ENCODE measurements around the gene FLNB. TPM values are rescaled to one million over a fixed set of nuclear protein-coding genes. Genes with fewer than 3 reads are reported as not detected.

The FLNB gene
- total RNA-seq, 2 donors from 2014 or later, result 104 to 121 TPM

DNA sequence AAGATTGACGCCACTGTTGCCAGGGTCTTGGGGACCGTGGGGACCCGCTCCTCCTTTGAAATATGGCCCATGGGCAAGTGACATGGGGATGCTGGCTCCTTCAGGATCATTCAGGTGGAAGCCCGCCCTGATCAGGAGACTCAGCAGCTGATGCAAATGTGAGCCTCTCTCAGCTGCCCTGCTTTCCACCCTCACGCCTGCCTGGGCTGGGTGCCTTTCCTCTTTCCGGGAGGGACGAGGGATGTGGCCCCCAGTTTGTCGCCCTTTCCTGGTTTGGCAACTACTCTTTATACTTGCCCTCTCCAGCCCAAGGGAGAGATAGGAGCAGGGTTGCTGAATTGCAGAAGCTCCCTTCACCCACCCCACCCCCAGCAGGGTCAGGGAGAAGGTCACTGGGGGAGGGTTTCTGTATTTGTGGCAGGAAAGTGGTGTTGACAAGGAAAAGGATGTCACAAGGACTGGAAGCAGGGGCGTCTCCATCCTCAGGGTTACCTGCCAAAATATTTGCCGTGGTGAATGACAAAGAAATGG lies 180.8 kb downstream of the FLNB start:
- intact Hi-C loops (cut with DNase I), result no loop called here
- Histone ChIP-seq H3K9me3 (no peaks in the 10 kb centered on the region), H3K4me3 (no peak overlapping the region), H3K27ac (no peak overlapping the region), H3K36me3 (replicated peaks in 1 of 2; ENCODE audit: insufficient read depth in 1 of 2, low read depth in 2 of 2) (no peaks in the 10 kb centered on the region), H3K4me1 (peaks cover 5% of the 10 kb centered on the region), H3K27me3 (no peaks in the 10 kb centered on the region)
- ATAC-seq (no peak), DNase-seq (no peak)
- 63 to 64% methylated on average over 10 of the region's 10 CpGs for WGBS, 2 donors
- no peak for TF ChIP-seq POLR2A (IDR thresholded peaks at IDR 0.05)
- TF ChIP-seq, protein P1, sequence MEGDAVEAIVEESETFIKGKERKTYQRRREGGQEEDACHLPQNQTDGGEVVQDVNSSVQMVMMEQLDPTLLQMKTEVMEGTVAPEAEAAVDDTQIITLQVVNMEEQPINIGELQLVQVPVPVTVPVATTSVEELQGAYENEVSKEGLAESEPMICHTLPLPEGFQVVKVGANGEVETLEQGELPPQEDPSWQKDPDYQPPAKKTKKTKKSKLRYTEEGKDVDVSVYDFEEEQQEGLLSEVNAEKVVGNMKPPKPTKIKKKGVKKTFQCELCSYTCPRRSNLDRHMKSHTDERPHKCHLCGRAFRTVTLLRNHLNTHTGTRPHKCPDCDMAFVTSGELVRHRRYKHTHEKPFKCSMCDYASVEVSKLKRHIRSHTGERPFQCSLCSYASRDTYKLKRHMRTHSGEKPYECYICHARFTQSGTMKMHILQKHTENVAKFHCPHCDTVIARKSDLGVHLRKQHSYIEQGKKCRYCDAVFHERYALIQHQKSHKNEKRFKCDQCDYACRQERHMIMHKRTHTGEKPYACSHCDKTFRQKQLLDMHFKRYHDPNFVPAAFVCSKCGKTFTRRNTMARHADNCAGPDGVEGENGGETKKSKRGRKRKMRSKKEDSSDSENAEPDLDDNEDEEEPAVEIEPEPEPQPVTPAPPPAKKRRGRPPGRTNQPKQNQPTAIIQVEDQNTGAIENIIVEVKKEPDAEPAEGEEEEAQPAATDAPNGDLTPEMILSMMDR (IDR thresholded peaks at IDR 0.05), result no peak

DNA sequence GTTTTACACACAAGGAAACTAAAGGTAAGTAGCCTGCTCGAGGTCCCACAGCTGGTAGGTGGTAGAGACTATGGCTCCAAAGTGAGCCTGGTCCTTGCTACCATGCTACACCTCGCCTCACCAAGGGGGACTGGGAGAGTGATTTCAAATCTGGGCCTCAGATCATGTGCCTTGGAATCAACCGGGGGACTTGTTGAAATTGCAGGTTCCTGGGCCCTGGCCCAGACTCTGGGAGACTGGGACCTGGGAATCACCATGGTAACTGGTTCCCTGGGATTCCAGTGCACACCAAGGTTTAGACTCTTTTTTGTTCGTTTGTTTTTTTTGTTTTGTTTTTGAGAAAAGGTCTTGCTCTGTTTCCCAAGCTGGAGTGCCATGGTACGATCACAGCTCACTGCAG lies 181.5 kb downstream of the FLNB start:
- TF ChIP-seq, protein P1 (IDR thresholded peaks at IDR 0.05), result no peak
- no peak for TF ChIP-seq POLR2A (IDR thresholded peaks at IDR 0.05)
- no peak overlapping the region for H3K4me3 ChIP-seq
- 60 to 69% methylated on average over 5 of the region's 5 CpGs for WGBS, 2 donors
- H3K9me3 ChIP-seq, result no peaks in the 10 kb centered on the region
- H3K27ac ChIP-seq, result no peak overlapping the region
- H3K36me3 ChIP-seq (replicated peaks in 1 of 2; ENCODE audit: insufficient read depth in 1 of 2, low read depth in 2 of 2), result no peaks in the 10 kb centered on the region
- H3K27me3 ChIP-seq, result no peaks in the 10 kb centered on the region
- ATAC-seq (no peak), DNase-seq (no peak)
- intact Hi-C loops (cut with DNase I), result loop anchor here (5.0 kb wide), 1 partner anchor 108 kb away; no protein-coding TSS in a partner anchor
- peaks cover 5% of the 10 kb centered on the region for H3K4me1 ChIP-seq

DNA sequence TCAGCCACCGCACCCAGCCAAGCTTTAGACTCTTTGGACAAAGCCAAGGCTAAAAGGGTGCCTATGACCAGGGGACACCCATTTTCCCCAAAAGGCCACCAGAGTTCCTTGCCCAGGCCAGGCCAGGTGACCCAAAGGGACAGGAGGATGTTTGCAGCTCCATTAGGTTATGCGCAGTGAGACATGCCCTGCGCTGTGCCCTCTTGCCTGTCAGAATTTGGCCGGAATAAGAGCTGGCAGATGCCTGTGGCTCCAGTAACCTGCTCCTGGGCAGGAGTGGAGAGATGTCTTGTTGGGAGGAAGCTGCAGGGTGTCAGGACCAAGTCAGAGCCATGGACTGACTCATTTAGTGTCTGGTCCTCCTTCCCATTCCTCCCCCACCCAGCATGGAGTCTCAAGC lies 182.1 kb downstream of the FLNB start:
- H3K27ac ChIP-seq, result no peak overlapping the region
- H3K9me3 ChIP-seq, result no peaks in the 10 kb centered on the region
- H3K4me1 ChIP-seq, result peaks cover 5% of the 10 kb centered on the region
- no peaks in the 10 kb centered on the region for H3K27me3 ChIP-seq
- no peak for DNase-seq
- TF ChIP-seq, protein P1 (IDR thresholded peaks at IDR 0.05), result no peak
- TF ChIP-seq POLR2A (IDR thresholded peaks at IDR 0.05), result no peak
- 94 to 100% methylated on average over 3 to 4 of the region's 4 CpGs for WGBS, 2 donors
- ATAC-seq, result no peak
- H3K36me3 ChIP-seq (replicated peaks in 1 of 2; ENCODE audit: insufficient read depth in 1 of 2, low read depth in 2 of 2), result no peaks in the 10 kb centered on the region
- intact Hi-C loops (cut with DNase I), result loop anchor here (5.0 kb wide), 1 partner anchor 107 kb away; no protein-coding TSS in a partner anchor
- no peak overlapping the region for H3K4me3 ChIP-seq

DNA sequence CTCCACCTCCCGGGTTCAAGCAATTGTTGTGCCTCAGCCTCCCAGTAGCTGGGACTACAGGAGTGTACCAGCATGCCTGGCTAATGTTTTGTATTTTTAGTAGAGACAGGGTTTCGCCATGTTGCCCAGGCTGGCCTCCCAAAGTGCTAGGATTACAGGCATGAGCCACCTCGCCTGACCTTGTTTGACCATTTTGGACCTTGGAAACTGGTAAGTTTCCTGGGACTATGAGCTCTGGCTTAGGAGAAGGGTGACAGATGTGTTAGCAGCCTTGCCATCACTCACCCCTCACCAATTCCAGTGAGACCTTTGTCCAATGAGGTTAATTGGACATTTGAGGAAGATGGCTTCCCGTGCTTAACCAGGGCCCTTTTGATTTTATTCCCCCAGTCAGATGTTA lies 182.7 kb downstream of the FLNB start:
- intact Hi-C loops (cut with DNase I), result loop anchor here (5.0 kb wide), 1 partner anchor 106 kb away; no protein-coding TSS in a partner anchor
- no peak overlapping the region for H3K4me3 ChIP-seq
- H3K27ac ChIP-seq, result no peak overlapping the region
- peaks cover 5% of the 10 kb centered on the region for H3K4me1 ChIP-seq
- ATAC-seq (no peak), DNase-seq (no peak)
- TF ChIP-seq POLR2A (IDR thresholded peaks at IDR 0.05), result no peak
- TF ChIP-seq, protein P1 (IDR thresholded peaks at IDR 0.05), result no peak
- H3K9me3 ChIP-seq, result no peaks in the 10 kb centered on the region
- H3K36me3 ChIP-seq (replicated peaks in 1 of 2; ENCODE audit: insufficient read depth in 1 of 2, low read depth in 2 of 2), result no peaks in the 10 kb centered on the region
- 82 to 88% methylated on average over 4 of the region's 4 CpGs for WGBS, 2 donors
- no peaks in the 10 kb centered on the region for H3K27me3 ChIP-seq

DNA sequence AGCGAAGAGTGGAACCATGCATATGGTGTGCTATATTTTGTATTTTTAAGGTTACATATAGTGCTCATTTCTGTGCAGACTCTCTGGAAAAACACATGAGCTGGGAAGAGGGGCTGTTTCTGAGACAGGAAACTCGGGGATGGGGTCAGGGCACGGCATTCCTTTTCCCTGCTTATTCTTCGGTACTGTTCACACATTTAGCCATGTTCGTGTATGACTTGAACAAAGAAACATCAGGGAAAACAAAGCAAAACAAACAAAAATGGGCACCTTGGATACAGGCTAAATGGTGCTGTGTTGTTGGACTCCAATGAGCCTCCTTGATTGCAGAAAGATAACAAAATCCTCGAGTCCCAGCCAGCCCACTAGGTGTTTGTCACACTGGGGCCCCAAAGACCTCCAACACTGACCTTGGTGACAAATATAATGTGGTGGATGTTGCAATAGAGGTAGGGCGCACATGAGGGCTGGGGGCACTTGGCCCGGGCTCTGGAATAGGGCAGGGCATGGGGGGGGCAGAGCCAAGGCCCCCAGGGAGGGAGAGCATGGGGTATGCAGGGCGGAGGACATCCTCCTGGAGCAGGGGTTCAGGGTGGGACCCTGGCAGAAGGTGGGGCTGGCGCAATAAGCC lies 183.3 kb downstream of the FLNB start:
- no peak for TF ChIP-seq POLR2A (IDR thresholded peaks at IDR 0.05)
- TF ChIP-seq, protein P1 (IDR thresholded peaks at IDR 0.05), result no peak
- Histone ChIP-seq H3K4me1 (peaks cover 5% of the 10 kb centered on the region), H3K27me3 (no peaks in the 10 kb centered on the region), H3K4me3 (no peak overlapping the region), H3K9me3 (no peaks in the 10 kb centered on the region), H3K27ac (no peak overlapping the region), H3K36me3 (replicated peaks in 1 of 2; ENCODE audit: insufficient read depth in 1 of 2, low read depth in 2 of 2) (no peaks in the 10 kb centered on the region)
- ATAC-seq (no peak), DNase-seq (no peak)
- WGBS, 2 donors, result 53 to 64% methylated on average over 10 of the region's 10 CpGs
- intact Hi-C loops (cut with DNase I), result loop anchor here (5.0 kb wide), 1 partner anchor 106 kb away; no protein-coding TSS in a partner anchor
